Large intestine (tissue), 3 donors: ENCODE data around the gene ATG10. TPM values are rescaled to one million over a fixed set of nuclear protein-coding genes. Genes with fewer than 3 reads are reported as not detected.
A peak's percentile ranks its signal among the peaks of the same experiment; 100 is the strongest.

ENCODE experiments used
- DNase-seq, 2 donors: peaks; one replicate each; pipeline versions ENCODE4 v3.0.0 to v3.0.0-alpha.2; 2013
- H3K27ac ChIP-seq: one replicate; pipeline ENCODE4 v1.5.1; 2013; ENCODE audit warnings: low read length
- H3K27me3 ChIP-seq: 2 replicates; pipeline ENCODE4 v1.6.1; 2013; ENCODE audit warnings: low read length; ENCODE audit not compliant: control insufficient read depth, insufficient read depth
- H3K36me3 ChIP-seq: 2 replicates; pipeline ENCODE4 v1.6.1; 2013; ENCODE audit warnings: low read length; ENCODE audit not compliant: control insufficient read depth, insufficient read depth
- H3K4me1 ChIP-seq: one replicate; pipeline ENCODE4 v1.6.1; 2013; ENCODE audit warnings: low read length; ENCODE audit not compliant: control insufficient read depth, insufficient read depth
- H3K4me3 ChIP-seq: one replicate; pipeline ENCODE4 v1.5.1; 2013; ENCODE audit warnings: low read length
- H3K9me3 ChIP-seq: one replicate; pipeline ENCODE4 v1.6.1; 2013; ENCODE audit warnings: mild to moderate bottlenecking, low read depth, low read length, moderate library complexity; ENCODE audit not compliant: control insufficient read depth
- WGBS: methylation state at CpG from one replicate; pipeline ENCODE4 v1.1.5; 2013; ENCODE audit warnings: low lambda C conversion rate; ENCODE audit not compliant: insufficient coverage; 5-methylcytosine and 5-hydroxymethylcytosine counted together
- polyA plus RNA-seq: library from polyadenylated mRNA; unstranded; fragments of 120-200 nt; gene quantifications from one replicate; pipeline ENCODE4 v1.2.1, GENCODE V29; 2013

ATG10 gene
- polyA plus RNA-seq, 1 donor = 9.2 TPM

DNA sequence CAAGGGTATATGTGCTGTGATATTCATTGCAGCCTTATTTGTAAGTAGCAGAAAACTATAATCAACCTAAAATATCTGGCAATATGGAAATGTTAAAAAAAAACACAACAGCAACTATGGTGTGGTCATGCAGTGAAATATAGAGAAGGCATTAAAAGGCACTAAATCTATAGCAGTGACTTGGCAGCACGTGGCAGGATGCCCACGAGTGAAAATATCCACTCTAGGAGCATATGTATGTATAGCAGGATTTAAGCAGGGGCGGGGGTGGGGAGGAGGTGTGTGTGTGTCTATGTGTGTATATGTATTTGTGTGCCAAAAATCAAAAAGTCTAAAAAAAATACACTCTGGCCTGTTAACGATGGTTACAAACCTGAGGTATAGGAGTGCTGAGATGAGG is 190.8 kb downstream of the ATG10 start:
- Histone ChIP-seq H3K36me3 (no peaks in the 10 kb centered on the region), H3K27me3 (no peaks in the 10 kb centered on the region), H3K4me3 (no peak overlapping the region), H3K27ac (no peak overlapping the region), H3K4me1 (no peaks in the 10 kb centered on the region), H3K9me3 (no peaks in the 10 kb centered on the region)
- no peak for DNase-seq
- 100% methylated on average over 1 of the region's 4 CpGs for WGBS

DNA sequence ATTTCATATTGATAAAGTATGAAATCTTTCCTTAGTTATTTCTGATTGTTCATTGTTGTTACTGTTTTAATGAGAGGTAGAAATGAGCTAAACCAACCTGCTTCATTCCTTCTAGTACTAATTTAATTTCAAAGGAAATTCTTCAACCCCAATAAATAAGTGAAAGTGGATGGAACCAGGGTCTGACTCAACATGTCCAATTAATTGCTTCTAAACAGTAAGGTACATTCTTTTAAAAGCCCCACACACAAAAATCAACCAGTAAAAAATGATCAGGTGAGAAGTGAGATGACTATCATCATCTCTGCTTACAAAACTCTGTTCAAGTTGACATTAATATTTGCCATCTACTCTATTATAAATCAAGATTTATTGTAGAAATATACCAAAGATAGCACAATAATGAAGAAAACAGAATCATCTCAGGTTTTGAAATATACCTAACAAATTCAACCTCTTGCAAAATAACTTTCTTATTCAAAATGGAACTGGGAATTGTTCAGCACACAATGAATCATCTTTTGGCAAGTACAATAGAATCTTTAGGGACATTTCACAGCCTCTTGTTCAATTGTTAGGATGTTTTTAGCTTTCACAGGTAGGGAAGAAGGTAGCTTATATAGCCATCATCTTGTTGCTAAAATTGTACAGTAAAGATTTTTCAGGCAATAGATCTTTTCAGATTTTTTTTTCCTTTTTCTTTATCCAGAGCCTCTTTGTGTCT is 191.8 kb downstream of the ATG10 start:
- no peaks in the 10 kb centered on the region for H3K36me3 ChIP-seq
- DNase-seq = no peak
- no peak overlapping the region for H3K27ac ChIP-seq
- H3K4me1 ChIP-seq = no peaks in the 10 kb centered on the region
- H3K9me3 ChIP-seq = no peaks in the 10 kb centered on the region
- H3K27me3 ChIP-seq = no peaks in the 10 kb centered on the region
- no peak overlapping the region for H3K4me3 ChIP-seq

DNA sequence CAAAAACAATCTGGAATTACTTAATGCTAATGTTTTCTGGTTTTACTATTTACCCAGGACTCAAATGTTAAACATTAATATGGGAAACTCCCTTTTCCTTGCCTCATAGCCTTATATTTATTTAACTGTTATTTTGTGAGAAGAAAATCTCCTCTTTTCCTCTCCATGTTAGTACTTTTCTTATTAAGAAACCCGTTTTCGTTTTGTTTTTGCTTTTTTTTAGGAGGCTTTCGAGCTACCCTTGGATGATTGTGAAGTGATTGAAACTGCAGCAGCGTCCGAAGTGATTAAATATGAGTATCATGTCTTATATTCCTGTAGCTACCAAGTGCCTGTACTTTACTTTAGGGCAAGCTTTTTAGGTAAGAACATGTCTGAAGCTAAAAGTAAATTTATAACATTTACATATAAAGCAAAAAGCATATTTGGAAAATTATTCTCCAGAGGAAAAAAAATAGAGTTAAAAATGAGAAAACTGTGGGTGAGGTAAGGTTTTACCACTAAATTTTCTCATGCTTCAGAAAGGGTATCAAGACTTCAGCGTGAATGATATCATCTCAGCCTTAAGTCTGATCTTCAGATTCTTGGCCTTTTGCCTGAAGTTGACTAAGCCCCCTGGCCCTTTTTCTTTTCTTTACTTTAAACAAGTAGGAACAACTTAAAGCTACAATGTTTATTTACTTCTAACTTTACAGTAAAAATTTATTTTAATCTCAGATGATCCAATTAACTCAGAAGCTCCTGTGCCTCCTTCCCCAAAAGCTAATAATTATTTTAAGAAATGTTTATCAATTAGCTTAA is 192.6 kb downstream of the ATG10 start:
- Histone ChIP-seq H3K27me3 (no peaks in the 10 kb centered on the region), H3K36me3 (no peaks in the 10 kb centered on the region), H3K27ac (no peak overlapping the region), H3K4me3 (no peak overlapping the region), H3K4me1 (no peaks in the 10 kb centered on the region), H3K9me3 (no peaks in the 10 kb centered on the region)
- WGBS = 81% methylated on average over 5 of the region's 6 CpGs
- no peak for DNase-seq

DNA sequence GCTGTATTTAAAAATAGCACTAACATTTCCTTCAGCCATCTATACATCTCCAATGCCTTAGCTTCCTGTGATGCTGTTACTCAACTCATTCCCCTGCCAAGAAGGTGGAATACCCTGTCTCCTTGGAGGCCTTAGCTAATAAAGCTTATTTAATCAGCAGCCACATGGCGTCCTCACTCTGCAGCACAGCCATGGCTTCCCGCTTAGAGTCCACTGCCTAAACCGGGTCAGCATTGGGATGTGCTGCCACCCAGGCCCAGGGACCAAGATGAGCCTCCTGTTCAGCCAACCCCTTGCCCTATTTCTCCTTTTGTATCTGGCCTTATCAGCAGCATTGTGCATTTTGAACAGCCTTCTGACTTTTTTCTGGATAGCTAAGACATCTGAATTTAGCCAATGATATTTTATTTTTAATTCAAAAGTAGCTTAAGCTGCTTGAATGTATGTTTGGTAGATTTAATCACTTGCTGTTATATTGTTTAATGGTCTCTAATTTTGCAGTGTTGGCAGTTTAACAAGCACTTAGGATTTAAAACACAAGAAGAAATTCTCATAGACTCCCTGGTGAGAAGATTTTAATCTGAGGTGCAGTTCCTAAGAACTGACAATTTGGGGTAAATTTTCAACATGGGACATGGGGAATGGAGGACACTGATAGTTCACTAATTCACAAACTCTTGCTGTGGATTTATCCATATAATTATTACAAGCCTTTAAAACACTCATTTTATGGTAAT is 193.3 kb downstream of the ATG10 start:
- peak in 1 of 2 donors; percentile 32 for DNase-seq
- no peak overlapping the region for H3K4me3 ChIP-seq
- WGBS = no CpG with 5 or more reads among the region's 3 CpGs
- H3K4me1 ChIP-seq = no peaks in the 10 kb centered on the region
- no peaks in the 10 kb centered on the region for H3K9me3 ChIP-seq
- H3K27me3 ChIP-seq = no peaks in the 10 kb centered on the region
- no peak overlapping the region for H3K27ac ChIP-seq
- no peaks in the 10 kb centered on the region for H3K36me3 ChIP-seq

DNA sequence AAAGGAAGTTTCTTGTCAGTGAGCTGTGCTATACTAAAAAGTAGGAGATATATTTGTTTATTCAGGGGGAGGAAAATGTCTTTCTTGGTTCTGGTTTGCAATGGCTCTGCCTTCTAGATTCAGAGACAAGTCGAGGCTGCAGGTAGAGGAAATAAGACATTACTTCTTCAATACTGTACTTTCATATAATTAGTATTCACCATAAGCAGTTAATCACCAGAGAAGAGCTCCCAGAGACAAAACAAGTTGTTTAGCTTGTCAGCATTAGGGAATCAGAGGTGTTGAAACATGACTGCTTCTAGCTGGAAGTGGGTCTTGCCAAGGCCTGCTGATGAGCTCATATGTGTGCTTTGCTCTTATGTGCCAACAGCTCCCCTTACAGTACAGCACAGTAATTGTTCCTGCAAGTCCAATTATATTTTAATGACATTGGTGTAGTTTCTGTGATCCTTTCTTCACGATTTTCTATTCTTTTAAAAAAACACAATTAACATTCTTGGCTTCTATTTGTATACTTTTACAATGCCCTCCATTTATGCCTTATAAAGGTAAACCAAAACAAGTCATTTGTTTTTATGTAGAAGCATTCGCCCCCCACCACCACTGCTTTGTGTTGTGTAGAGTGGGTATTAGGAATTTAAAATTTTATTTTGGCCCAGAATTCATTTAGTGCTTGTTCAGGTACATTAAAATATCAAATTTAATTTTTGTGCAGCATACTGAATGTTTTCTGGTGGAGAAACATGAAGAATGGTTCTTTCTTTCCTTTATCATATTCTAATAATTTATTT is 194.1 kb downstream of the ATG10 start:
- H3K4me1 ChIP-seq = no peaks in the 10 kb centered on the region
- 0% methylated on average over 1 of the region's 3 CpGs for WGBS
- no peaks in the 10 kb centered on the region for H3K36me3 ChIP-seq
- H3K27me3 ChIP-seq = no peaks in the 10 kb centered on the region
- H3K27ac ChIP-seq = peak overlapping the region; percentile 21
- H3K4me3 ChIP-seq = no peak overlapping the region
- DNase-seq = peak; percentile 75 to 80
- H3K9me3 ChIP-seq = no peaks in the 10 kb centered on the region

DNA sequence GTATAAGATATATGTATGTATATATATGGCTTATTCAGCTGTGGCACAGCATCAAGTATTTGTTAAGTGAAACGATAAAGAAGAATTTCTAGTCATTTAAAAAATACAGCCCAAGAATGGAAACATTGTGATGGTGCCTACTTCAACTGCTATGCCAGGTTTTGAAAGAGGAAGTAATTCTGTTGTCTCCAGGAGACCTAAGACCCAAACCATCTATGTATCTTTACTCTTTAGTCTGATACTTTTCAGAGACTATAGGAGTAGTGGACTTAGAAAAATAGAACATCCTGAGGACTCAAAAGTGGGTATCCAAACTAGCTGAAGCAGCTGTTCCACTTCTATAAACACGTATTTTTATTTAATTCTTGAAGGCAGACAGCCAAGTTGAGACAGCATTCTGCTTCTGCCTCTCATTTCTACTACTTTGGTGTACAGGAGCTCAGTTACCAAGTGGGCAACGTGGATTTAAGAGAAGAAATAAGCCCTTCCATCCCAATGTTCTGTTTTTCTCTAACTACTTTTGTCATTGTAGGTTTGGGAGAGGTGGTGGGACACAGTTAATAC is 195.6 kb downstream of the ATG10 start:
- H3K4me3 ChIP-seq = no peak overlapping the region
- no peaks in the 10 kb centered on the region for H3K4me1 ChIP-seq
- no peaks in the 10 kb centered on the region for H3K36me3 ChIP-seq
- H3K9me3 ChIP-seq = no peaks in the 10 kb centered on the region
- DNase-seq = no peak
- H3K27me3 ChIP-seq = no peaks in the 10 kb centered on the region
- H3K27ac ChIP-seq = no peak overlapping the region
- WGBS = no CpG with 5 or more reads among the region's 3 CpGs

DNA sequence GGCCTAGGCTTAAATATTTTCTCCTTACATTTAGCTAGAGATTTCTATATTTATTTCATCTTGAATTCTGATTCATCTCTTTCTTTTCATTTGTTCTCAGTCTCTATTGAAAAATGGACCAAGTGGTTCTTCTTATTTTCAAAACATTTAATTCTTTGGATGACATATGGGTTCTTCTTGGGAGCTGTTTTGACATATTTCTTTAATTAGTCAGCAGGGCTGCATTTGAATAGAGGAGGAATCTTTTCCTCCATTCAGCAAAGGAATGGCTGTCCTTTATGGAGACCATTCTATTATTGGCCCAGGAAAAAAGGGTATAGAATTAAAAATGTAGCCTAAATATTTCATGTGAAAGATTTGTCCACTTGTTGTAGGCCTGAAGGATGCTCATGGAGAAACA is 196.5 kb downstream of the ATG10 start:
- no peak for DNase-seq
- H3K36me3 ChIP-seq = no peaks in the 10 kb centered on the region
- H3K9me3 ChIP-seq = no peaks in the 10 kb centered on the region
- no peaks in the 10 kb centered on the region for H3K27me3 ChIP-seq
- H3K4me1 ChIP-seq = no peaks in the 10 kb centered on the region
- no peak overlapping the region for H3K27ac ChIP-seq
- H3K4me3 ChIP-seq = no peak overlapping the region

DNA sequence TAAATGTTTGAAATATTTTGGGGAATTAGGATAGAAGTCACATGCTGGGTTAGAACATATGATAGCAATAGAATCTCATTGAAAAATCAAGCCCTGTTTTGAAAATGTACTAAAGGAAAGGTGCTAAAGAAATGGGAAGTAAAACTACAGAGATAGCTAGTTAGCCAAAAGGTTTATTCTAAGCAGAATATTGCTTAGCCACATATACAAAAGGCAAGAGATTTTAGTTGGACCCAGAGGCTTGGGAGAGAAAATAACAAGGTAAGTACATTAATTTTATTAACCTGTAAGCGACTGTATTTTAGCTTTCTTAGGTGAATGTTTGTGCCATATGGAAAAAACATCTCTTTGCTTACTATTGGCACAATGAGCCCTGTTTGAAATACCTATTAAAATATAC is 198.1 kb downstream of the ATG10 start:
- Histone ChIP-seq H3K4me1 (no peaks in the 10 kb centered on the region), H3K4me3 (no peak overlapping the region), H3K36me3 (no peaks in the 10 kb centered on the region), H3K27ac (no peak overlapping the region), H3K27me3 (no peaks in the 10 kb centered on the region), H3K9me3 (no peaks in the 10 kb centered on the region)
- 100% methylated on average over 1 of the region's 1 CpG for WGBS
- no peak for DNase-seq

DNA sequence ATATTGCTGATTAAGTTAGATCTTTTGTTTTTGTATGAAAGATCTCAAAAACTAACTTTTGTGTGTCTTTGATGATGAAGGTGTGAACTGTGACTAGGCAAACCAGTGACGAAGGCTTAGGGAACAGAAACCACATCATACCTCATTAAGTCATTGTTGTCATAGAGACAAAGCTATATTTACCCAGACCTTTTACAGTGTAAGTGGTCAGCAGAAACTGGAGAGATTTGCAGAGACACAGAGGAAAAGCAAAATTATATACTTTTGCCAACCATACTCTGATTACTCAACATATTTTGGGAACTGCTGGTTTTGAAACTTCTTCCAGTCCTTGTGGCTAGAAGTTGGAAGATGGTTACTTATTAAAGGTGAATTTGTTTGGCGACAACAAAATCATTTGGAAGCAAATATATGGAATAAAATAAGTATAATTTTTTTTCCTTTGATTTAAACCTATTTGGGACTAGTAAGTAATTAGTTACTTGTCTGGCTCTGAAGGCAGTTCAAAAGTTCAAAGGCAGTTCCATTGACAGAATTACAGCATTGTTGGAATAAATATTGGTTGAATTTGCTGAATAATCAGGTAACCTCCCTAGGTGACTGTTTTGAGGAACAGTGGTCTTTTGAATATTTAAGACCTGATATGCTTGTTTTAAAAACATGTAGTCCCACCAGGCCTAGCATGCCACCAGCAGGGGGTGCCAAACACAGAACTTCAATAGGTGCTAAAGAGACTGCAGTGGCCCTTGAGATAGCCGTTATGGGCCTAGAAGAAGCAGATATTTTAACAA is 202.5 kb downstream of the ATG10 start:
- Histone ChIP-seq H3K4me3 (no peak overlapping the region), H3K9me3 (no peaks in the 10 kb centered on the region), H3K4me1 (no peaks in the 10 kb centered on the region), H3K27ac (no peak overlapping the region), H3K36me3 (no peaks in the 10 kb centered on the region), H3K27me3 (no peaks in the 10 kb centered on the region)
- DNase-seq = peak in 1 of 2 donors; percentile 36
- WGBS = 83% methylated on average over 1 of the region's 3 CpGs
